MM.1S (cell line): ENCODE data around the gene SPEM2.
A peak's percentile ranks its signal among the peaks of the same experiment; 100 is the strongest.

Experiments used
- DNase-seq: peaks from one replicate; pipeline ENCODE4 v3.0.0-alpha.2; 2015
- H2AFZ ChIP-seq: fragments of 300-600 bp; sonication (generic); 2 replicates; pipeline ENCODE4 v1.6.0; 2016; ENCODE audit warnings: antibody characterized with exemption, low read length
- H3F3A ChIP-seq: fragments of 300-600 bp; sonication (generic); 2 replicates; pipeline ENCODE4 v1.6.1; 2016; ENCODE audit warnings: mild to moderate bottlenecking, antibody characterized with exemption, low read length, moderate library complexity, mixed read lengths; ENCODE audit not compliant: insufficient read depth
- H3K27ac ChIP-seq: fragments of 300-600 bp; sonication (generic); 2 replicates; pipeline ENCODE4 v1.5.1; 2016; ENCODE audit warnings: mild to moderate bottlenecking, low read length
- H3K27me3 ChIP-seq: fragments of 300-600 bp; sonication (generic); replicated peaks from 2 replicates; pipeline ENCODE4 v1.6.0; 2016; ENCODE audit warnings: low read length; ENCODE audit not compliant: insufficient read depth
- H3K36me3 ChIP-seq: fragments of 300-600 bp; sonication (generic); replicated peaks from 2 replicates; pipeline ENCODE4 v1.6.1; 2016; ENCODE audit warnings: mild to moderate bottlenecking, low read length, mixed read lengths; ENCODE audit not compliant: insufficient read depth
- H3K4me1 ChIP-seq: fragments of 300-600 bp; sonication (generic); 2 replicates; pipeline ENCODE4 v1.6.1; 2016; ENCODE audit warnings: low read length, mixed read lengths
- H3K4me2 ChIP-seq: fragments of 300-600 bp; sonication (generic); 2 replicates; pipeline ENCODE4 v1.6.0; 2016; ENCODE audit warnings: low read depth, low read length
- H3K4me3 ChIP-seq: fragments of 300-600 bp; sonication (generic); 2 replicates; pipeline ENCODE4 v1.5.1; 2016; ENCODE audit warnings: low read length, mixed read lengths
- H3K79me2 ChIP-seq: fragments of 300-600 bp; sonication (generic); 2 replicates; pipeline ENCODE4 v1.6.1; 2016; ENCODE audit warnings: mixed run types, low read length, mixed read lengths
- H3K9ac ChIP-seq: fragments of 300-600 bp; sonication (generic); 2 replicates; pipeline ENCODE4 v1.6.1; 2016; ENCODE audit warnings: low read length, mixed read lengths
- H3K9me2 ChIP-seq: fragments of 300-600 bp; sonication (generic); replicated peaks from 2 replicates; pipeline ENCODE4 v1.6.1; 2016; ENCODE audit warnings: mild to moderate bottlenecking, low read length, mixed read lengths; ENCODE audit not compliant: insufficient read depth
- H3K9me3 ChIP-seq: fragments of 300-600 bp; sonication (generic); replicated peaks from 2 replicates; pipeline ENCODE4 v1.6.1; 2016; ENCODE audit warnings: mild to moderate bottlenecking, low read length, mixed read lengths; ENCODE audit not compliant: insufficient read depth
- H4K20me1 ChIP-seq: fragments of 300-600 bp; sonication (generic); 2 replicates; pipeline ENCODE4 v1.6.1; 2016; ENCODE audit warnings: mild to moderate bottlenecking, low read length, moderate library complexity, mixed read lengths; ENCODE audit not compliant: insufficient read depth
- CTCF ChIP-seq: fragments of 300-600 bp; sonication (generic); IDR thresholded peaks from 2 replicates; pipeline ENCODE4 v1.5.1; 2016; ENCODE audit warnings: antibody characterized with exemption, low read length, mixed read lengths
- EZH2 ChIP-seq: fragments of 300-600 bp; sonication (generic); optimal IDR thresholded peaks from 2 replicates; pipeline ENCODE3; 2017; ENCODE audit warnings: low read depth, mild to moderate bottlenecking, antibody characterized with exemption, low read length, mixed read lengths
- EZH2phosphoT487 ChIP-seq: fragments of 300-600 bp; sonication (generic); IDR thresholded peaks from 2 replicates; pipeline ENCODE4 v1.6.1; 2018; ENCODE audit warnings: antibody characterized with exemption, low read length

The SPEM2 gene

GRCh38 chr17:7380855-7381683 is 44.3 kb upstream of the SPEM2 start, which contains the start of gene TNK1:
TNK1 (plus strand) TSS chr17:7381089; CDS start chr17:7382927, 1,838 bp downstream.
- Histone ChIP-seq H3K27me3 (peaks cover 51% of the 10 kb centered on the region), H3F3A (no peaks in the 10 kb centered on the region), H4K20me1 (no peaks in the 10 kb centered on the region), H3K9ac (no peak within 1 kb of the TSS), H2AFZ (no peak within 1 kb of the TSS), H3K4me2 (no peak within 1 kb of the TSS), H3K27ac (no peak within 1 kb of the TSS), H3K79me2 (no peaks in the 10 kb centered on the region), H3K4me1 (peaks cover 4% of the 10 kb centered on the region; the same call in 1 of the 2 replicates), H3K9me2 (no peaks in the 10 kb centered on the region), H3K9me3 (no peaks in the 10 kb centered on the region), H3K36me3 (no peaks in the 10 kb centered on the region), H3K4me3 (no peak within 1 kb of the TSS)
- no peak for DNase-seq
- no peak for TF ChIP-seq EZH2phosphoT487
- no peak for TF ChIP-seq CTCF
- no peak for TF ChIP-seq EZH2

GRCh38 chr17:7382901-7383300 is 42.5 kb upstream of the SPEM2 start:
- Histone ChIP-seq H3K4me2 (no peak overlapping the region), H3K36me3 (no peaks in the 10 kb centered on the region), H3K9me3 (no peaks in the 10 kb centered on the region), H3K9ac (no peak overlapping the region), H4K20me1 (no peaks in the 10 kb centered on the region), H2AFZ (no peak overlapping the region), H3K27ac (no peak overlapping the region), H3K9me2 (no peaks in the 10 kb centered on the region), H3K79me2 (no peaks in the 10 kb centered on the region), H3K4me1 (peaks cover 4% of the 10 kb centered on the region; the same call in 1 of the 2 replicates), H3K27me3 (peaks cover 46% of the 10 kb centered on the region), H3F3A (no peaks in the 10 kb centered on the region), H3K4me3 (no peak overlapping the region)
- DNase-seq, result no peak
- TF ChIP-seq CTCF, result no peak
- no peak for TF ChIP-seq EZH2
- no peak for TF ChIP-seq EZH2phosphoT487

GRCh38 chr17:7383371-7383741 is 42.1 kb upstream of the SPEM2 start:
- H3K4me2 ChIP-seq, result peak overlapping the region; percentile 83; the same call in 1 of the 2 replicates
- H3K9me2 ChIP-seq, result no peaks in the 10 kb centered on the region
- no peak overlapping the region for H3K9ac ChIP-seq
- H3K4me3 ChIP-seq, result no peak overlapping the region
- H3F3A ChIP-seq, result no peaks in the 10 kb centered on the region
- peaks cover 46% of the 10 kb centered on the region for H3K27me3 ChIP-seq
- DNase-seq, result no peak
- no peaks in the 10 kb centered on the region for H3K36me3 ChIP-seq
- no peak overlapping the region for H3K27ac ChIP-seq
- H3K4me1 ChIP-seq, result peaks cover 4% of the 10 kb centered on the region; the same call in 1 of the 2 replicates
- H3K79me2 ChIP-seq, result no peaks in the 10 kb centered on the region
- H4K20me1 ChIP-seq, result no peaks in the 10 kb centered on the region
- TF ChIP-seq EZH2phosphoT487, result no peak
- no peak for TF ChIP-seq EZH2
- TF ChIP-seq CTCF, result no peak
- peak overlapping the region; percentile 87 for H2AFZ ChIP-seq
- no peaks in the 10 kb centered on the region for H3K9me3 ChIP-seq
